Gastrocnemius medialis (tissue), 4 donors: Measurements from ENCODE around the gene NPAS3.

Source experiments
- POLR2A ChIP-seq, 2 donors: fragments of 450-650 bp; IDR thresholded peaks; one replicate each; pipeline ENCODE4 v1.6.1; 2017; ENCODE audit warnings: antibody characterized with exemption in 2 of 2, mild to moderate bottlenecking in 2 of 2, moderate library complexity in 2 of 2
- TF ChIP-seq, protein P1 (sequence below), 5 experiments: fragments of 450-650 bp in 3 of 5; fragments of 200-600 bp in 2 of 5; sonication (generic) in 2 of 5; IDR thresholded peaks in 4 of 5; conservative IDR thresholded peaks in 1 of 5; 1 replicate in 4 of 5; 2 replicates in 1 of 5; pipeline ENCODE4 v1.5.1; 2016 to 2019; ENCODE audit warnings: antibody characterized with exemption in 5 of 5, mild to moderate bottlenecking in 3 of 5, moderate library complexity in 3 of 5

- TF ChIP-seq, protein P1, sequence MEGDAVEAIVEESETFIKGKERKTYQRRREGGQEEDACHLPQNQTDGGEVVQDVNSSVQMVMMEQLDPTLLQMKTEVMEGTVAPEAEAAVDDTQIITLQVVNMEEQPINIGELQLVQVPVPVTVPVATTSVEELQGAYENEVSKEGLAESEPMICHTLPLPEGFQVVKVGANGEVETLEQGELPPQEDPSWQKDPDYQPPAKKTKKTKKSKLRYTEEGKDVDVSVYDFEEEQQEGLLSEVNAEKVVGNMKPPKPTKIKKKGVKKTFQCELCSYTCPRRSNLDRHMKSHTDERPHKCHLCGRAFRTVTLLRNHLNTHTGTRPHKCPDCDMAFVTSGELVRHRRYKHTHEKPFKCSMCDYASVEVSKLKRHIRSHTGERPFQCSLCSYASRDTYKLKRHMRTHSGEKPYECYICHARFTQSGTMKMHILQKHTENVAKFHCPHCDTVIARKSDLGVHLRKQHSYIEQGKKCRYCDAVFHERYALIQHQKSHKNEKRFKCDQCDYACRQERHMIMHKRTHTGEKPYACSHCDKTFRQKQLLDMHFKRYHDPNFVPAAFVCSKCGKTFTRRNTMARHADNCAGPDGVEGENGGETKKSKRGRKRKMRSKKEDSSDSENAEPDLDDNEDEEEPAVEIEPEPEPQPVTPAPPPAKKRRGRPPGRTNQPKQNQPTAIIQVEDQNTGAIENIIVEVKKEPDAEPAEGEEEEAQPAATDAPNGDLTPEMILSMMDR (IDR thresholded peaks at IDR 0.05 in 4 of 5, conservative IDR thresholded peaks at IDR 0.05 in 1 of 5) = no peak
- no peak for TF ChIP-seq POLR2A (IDR thresholded peaks at IDR 0.05)
Measured at GRCh38 chr14:33689680-33690079, 751.0 kb downstream of the NPAS3 start.
